Effector memory CD8-positive, alpha-beta T cell (primary cell): ENCODE measurements around the gene SZT2.
"Not testable (repeated sequence)": the region's sequence is repeated elsewhere in the genome, so short reads cannot be mapped to it uniquely, and the experiment has no call there.

Experiments used
- ATAC-seq: fragments of 150-1000 bp; cut with Tn5 transposase; replicated peaks from 2 replicates; pipeline ENCODE4 v1.10.0; 2021; ENCODE audit warnings: mild to moderate bottlenecking, moderate library complexity
- DNase-seq, 3 experiments: peaks; one replicate each; pipeline ENCODE4 v3.0.0; 2021
- H3K27ac Mint-ChIP-seq, 2 donors: one replicate each; pipeline ENCODE4 v1.8.0; 2022; ENCODE audit warnings: mild to moderate bottlenecking in 2 of 2, mixed read lengths in 2 of 2, moderate library complexity in 2 of 2
- H3K27me3 Mint-ChIP-seq, 2 donors: one replicate each; pipeline ENCODE4 v1.8.0; 2022; ENCODE audit warnings: mixed read lengths in 2 of 2
- H3K36me3 Mint-ChIP-seq: one replicate; pipeline ENCODE4 v1.8.0; 2022; ENCODE audit warnings: mild to moderate bottlenecking, moderate library complexity, mixed read lengths; ENCODE audit not compliant: insufficient read depth
- H3K4me1 Mint-ChIP-seq, 2 donors: one replicate each; pipeline ENCODE4 v1.8.0; 2022; ENCODE audit warnings: low read depth in 2 of 2, mixed read lengths in 2 of 2
- H3K4me3 Mint-ChIP-seq, 2 donors: one replicate each; pipeline ENCODE4 v1.8.0; 2022; ENCODE audit warnings: mild to moderate bottlenecking in 2 of 2, mixed read lengths in 2 of 2, moderate library complexity in 2 of 2
- H3K9me3 Mint-ChIP-seq, 2 donors: one replicate each; pipeline ENCODE4 v1.8.0; 2022; ENCODE audit warnings: mixed read lengths in 2 of 2

Gene SZT2

DNA sequence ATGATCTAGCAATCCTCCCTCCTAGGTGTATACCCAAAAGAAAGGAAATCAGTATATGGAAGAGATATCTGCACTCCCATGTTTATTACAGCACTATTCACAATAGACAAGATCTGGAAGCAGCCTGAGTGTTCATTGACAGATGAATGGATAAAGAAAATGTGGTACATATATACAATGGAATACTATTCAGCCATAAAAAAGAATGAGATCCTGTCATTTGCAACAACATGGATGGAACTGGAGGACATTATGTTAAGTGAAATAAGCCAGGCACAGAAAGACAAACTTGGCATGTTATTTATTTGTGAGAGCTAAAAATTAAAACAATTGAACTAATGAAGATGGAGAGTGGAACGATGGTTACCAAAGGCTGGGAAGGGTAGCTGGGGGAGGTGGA, 23.7 kb downstream of the SZT2 start:
- not testable (repeated sequence) for ATAC-seq, H3K4me1 Mint-ChIP-seq, DNase-seq, H3K9me3 Mint-ChIP-seq, H3K4me3 Mint-ChIP-seq, H3K27me3 Mint-ChIP-seq, H3K27ac Mint-ChIP-seq, H3K36me3 Mint-ChIP-seq

DNA sequence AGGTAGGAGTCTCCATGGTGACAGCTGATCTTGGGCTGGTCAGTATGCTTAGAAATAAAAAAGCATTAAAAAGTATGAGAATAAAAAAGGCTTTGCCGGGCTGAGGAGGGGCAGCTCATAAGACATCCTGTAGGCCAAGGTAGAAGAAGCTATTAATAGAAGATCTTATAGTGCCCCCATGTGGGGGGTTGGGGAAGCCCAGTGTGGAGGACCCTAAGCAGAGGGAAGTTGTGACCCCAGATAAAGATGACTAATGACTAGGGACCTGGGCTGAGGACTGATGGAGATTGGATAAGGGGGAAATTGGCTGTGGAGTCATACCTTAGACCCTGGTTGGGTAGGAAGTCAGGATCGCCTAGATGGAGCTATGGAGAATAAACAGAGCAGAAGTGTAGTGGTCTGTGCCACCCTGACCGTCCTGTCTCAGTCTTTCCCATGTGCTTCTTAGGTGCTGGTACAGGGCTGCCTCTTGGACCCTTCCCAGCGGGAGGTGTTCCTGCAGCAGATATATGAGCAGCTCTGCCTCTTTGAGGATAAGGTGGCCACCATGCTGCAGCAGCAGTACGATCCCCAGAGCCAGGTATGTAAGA, 25.0 kb downstream of the SZT2 start:
- ATAC-seq (peak; percentile 82), DNase-seq (peak; percentile 55 to 66 (median 61))
- Mint-ChIP-seq H3K9me3 (no peaks in the 10 kb centered on the region), H3K4me3 (no peak overlapping the region), H3K27me3 (no peaks in the 10 kb centered on the region), H3K36me3 (peaks cover 4% of the 10 kb centered on the region), H3K4me1 (peaks cover 0 to 4% of the 10 kb centered on the region in 2 donors), H3K27ac (peak overlapping the region; percentile 5 to 44)

DNA sequence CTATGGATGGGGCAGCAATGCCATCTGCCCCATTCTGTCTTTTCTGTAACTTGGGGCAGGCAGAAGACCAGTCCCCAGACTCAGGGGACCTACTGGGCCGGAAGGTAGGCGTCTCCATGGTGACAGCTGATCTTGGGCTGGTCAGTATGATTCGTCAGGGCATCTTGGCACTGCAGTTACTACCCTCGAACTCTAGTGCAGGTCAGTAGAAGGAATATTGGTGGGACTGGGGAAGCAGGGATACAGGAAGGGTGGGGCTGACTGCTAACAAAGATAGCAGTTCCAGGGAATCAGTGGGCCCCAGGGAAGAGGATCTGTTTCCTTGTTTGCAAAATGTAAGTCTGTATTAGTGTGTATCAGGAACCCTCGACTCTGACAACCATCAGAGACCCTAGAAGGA, 26.2 kb downstream of the SZT2 start:
- no peak for DNase-seq
- H3K4me1 Mint-ChIP-seq = peaks cover 0 to 4% of the 10 kb centered on the region in 2 donors
- no peak overlapping the region for H3K27ac Mint-ChIP-seq
- peaks cover 3% of the 10 kb centered on the region for H3K36me3 Mint-ChIP-seq
- no peaks in the 10 kb centered on the region for H3K27me3 Mint-ChIP-seq
- H3K9me3 Mint-ChIP-seq = no peaks in the 10 kb centered on the region
- ATAC-seq = no peak
- H3K4me3 Mint-ChIP-seq = no peak overlapping the region

DNA sequence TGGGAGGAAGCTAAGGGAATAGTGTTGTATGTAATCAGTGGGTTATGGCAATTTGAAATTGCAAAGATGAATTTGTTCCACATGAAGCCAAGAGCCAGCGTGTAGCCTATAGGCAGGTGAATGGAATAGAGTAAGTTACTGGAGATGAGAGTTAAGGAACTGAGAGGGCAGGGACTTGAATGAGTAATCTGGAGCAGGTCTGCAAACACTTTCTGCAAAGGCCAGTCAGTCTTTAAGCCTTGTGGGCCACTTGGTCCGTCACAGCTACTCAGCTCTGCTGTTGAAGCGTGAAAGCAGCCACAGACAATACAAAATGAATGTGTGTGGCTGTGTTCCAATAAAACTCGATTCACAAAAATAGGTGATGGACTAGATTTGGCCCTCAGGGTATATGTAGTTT, 29.2 kb downstream of the SZT2 start:
- H3K9me3 Mint-ChIP-seq = no peaks in the 10 kb centered on the region
- H3K4me3 Mint-ChIP-seq = no peak overlapping the region
- H3K27me3 Mint-ChIP-seq = no peaks in the 10 kb centered on the region
- ATAC-seq = no peak
- no peak for DNase-seq
- H3K4me1 Mint-ChIP-seq = peaks cover 4 to 11% of the 10 kb centered on the region in 2 donors
- peaks cover 13% of the 10 kb centered on the region for H3K36me3 Mint-ChIP-seq
- no peak overlapping the region for H3K27ac Mint-ChIP-seq

DNA sequence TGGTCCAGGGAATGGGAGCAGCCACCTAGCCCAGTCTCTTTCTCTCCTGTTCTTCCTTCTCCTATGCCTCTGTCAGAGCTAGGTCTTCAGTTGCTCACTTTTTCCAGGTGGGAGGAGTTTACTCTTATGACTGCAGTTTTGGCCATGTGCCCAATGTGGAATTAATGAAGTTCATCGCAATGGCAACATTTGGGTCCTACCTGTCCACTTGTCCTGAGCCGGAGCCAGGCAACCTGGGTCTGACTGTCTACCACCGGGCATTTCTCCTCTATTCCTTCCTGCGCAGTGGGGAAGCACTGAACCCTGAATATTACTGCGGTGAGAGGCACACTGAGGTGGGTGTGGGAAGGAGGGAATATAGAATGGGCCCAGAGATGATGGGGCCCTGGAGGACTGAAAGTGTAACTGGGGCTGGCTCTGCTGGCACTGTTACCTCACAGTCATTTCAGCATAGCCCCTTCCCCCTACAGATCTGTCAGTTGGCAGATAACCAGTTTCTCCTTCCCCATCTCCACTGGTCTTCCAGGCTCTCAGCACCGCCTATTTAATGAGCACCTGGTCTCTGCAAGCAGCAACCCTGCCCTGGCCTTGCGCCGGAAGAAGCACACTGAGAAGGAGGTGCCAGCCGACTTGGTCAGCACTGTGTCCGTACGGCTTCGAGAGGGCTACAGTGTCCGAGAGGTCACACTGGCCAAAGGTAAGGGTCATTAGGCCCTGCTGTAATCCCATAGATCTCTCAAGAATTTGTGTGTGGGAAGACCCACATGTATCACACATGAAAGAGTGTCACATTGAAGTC, 30.1 kb downstream of the SZT2 start:
- peaks cover under 1 to 13% of the 10 kb centered on the region in 2 donors for H3K4me1 Mint-ChIP-seq
- no peak overlapping the region for H3K27ac Mint-ChIP-seq
- H3K27me3 Mint-ChIP-seq = no peaks in the 10 kb centered on the region
- DNase-seq = no peak
- no peak overlapping the region for H3K4me3 Mint-ChIP-seq
- ATAC-seq = no peak
- peaks cover 16% of the 10 kb centered on the region for H3K36me3 Mint-ChIP-seq
- H3K9me3 Mint-ChIP-seq = no peaks in the 10 kb centered on the region

DNA sequence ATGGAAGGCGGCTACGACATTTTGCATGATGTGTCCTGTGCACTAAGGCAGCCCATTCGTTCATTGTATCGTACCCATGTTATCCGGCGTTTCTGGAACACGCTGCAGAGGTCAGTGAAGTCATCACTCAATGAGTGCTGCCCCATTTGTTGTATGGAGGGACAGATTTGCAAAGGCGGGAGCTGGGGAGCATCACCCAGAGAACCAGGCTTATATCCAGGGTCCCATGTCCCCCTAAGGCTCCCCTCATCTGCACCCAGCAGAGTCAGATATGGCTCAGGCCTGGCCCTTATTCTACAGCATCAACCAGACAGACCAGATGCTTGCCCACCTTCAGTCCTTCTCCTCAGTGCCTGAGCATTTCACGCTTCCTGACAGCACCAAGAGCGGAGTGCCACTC, 31.2 kb downstream of the SZT2 start:
- Mint-ChIP-seq H3K4me3 (no peak overlapping the region), H3K36me3 (peaks cover 20% of the 10 kb centered on the region), H3K27me3 (no peaks in the 10 kb centered on the region), H3K27ac (no peak overlapping the region), H3K4me1 (peaks cover 0 to 13% of the 10 kb centered on the region in 2 donors), H3K9me3 (no peaks in the 10 kb centered on the region)
- ATAC-seq (no peak), DNase-seq (no peak)

DNA sequence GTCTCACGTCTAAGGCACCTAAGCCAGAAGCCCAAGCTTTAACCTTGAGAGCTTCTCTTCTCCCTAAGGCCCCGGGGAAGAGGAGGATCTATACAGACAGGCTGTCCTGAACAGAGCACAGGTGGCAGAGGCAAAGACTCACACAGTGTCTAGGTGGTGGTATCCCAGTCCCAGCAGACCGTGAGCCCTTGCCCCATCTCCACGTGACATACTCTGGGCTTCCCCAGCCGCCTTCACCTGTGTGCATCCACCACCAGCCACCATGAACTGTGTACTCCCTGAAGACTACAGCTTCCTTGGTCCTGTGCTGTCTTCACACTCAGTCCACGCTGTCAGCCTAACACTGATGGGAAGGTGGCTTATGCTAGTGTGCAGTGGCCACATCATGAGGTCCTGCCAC, 31.7 kb downstream of the SZT2 start:
- ATAC-seq (no peak), DNase-seq (no peak)
- Mint-ChIP-seq H3K9me3 (no peaks in the 10 kb centered on the region), H3K36me3 (peaks cover 22% of the 10 kb centered on the region), H3K27ac (no peak overlapping the region), H3K4me1 (peaks cover 0 to 13% of the 10 kb centered on the region in 2 donors), H3K27me3 (no peaks in the 10 kb centered on the region), H3K4me3 (no peak overlapping the region)

DNA sequence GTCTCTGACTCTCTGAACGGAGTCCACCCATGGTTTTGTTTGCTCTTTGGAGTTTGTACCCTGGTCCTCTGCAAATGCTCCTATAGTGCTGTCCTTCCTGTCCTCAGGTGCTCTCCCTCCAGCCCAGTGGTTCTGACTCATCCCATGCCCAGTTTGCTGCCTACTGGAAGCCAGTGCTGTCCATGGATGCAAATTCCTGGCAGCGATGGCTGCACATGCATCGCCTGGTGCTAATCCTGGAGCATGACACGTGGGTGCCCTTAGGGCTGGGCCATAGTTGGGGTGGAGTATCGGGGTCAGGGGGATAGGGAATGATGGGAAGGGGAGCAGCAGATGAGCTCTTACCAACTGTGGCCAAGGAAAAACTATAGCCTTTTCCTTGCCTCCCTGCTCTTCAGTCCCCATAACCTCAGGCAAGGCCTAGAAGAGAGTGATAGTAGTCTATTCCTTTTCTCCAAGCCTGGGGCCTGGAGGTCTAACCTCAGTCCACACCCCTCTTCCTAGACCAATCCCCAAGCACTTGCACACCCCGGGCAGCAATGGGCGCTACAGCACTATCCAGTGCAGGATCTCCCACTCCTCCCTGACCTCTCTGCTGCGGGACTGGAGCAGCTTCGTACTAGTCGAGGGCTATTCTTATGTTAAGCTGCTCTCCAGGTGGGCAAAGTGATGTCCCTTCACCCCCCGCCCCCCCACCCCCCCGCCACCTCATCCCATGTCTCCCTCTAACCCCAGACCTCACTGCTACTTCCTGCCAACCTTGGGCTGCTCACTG, 32.5 kb downstream of the SZT2 start:
- ATAC-seq (no peak), DNase-seq (no peak)
- Mint-ChIP-seq H3K27me3 (no peaks in the 10 kb centered on the region), H3K4me3 (no peak overlapping the region), H3K27ac (peak overlapping the region in 1 of 2 donors; percentile 91), H3K36me3 (peaks cover 29% of the 10 kb centered on the region), H3K9me3 (no peaks in the 10 kb centered on the region), H3K4me1 (peaks cover 0 to 13% of the 10 kb centered on the region in 2 donors)

DNA sequence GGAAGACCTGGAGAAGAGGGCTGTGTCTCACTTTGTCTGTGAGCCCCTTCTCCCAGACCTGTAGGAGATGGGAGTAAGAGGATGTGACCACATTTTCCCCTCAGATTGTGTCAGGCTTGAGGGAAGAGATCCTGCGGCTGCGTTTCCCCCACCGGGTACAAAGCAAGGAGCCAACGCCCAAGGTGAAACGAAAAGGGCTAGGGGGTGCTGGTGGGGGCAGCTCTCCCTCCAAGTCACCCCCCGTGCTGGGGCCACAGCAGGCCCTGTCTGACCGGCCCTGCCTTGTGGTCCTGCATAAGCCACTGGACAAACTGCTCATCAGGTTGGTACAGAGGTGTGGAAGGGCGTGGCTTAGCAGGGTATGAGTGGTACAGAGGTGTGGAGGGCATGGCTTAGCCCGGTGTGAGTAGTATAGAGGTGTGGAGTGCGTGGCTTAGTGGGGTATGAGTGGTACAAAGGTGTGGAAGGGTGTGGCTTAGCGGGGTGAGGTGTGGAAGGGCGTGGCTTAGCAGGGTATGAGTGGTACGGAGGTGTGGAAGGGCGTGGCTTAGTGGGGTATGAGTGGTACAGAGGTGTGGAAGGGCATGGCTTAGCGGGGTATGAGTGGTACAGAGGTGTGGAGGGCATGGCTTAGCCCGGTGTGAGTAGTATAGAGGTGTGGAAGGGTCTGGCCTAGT, 33.4 kb downstream of the SZT2 start:
- H3K4me1 Mint-ChIP-seq = peaks cover 0 to 13% of the 10 kb centered on the region in 2 donors
- H3K36me3 Mint-ChIP-seq = peaks cover 37% of the 10 kb centered on the region
- no peak overlapping the region for H3K4me3 Mint-ChIP-seq
- DNase-seq = no peak
- H3K27me3 Mint-ChIP-seq = no peaks in the 10 kb centered on the region
- peak; percentile 14 for ATAC-seq
- H3K9me3 Mint-ChIP-seq = no peaks in the 10 kb centered on the region
- peak overlapping the region; percentile 41 to 91 for H3K27ac Mint-ChIP-seq

DNA sequence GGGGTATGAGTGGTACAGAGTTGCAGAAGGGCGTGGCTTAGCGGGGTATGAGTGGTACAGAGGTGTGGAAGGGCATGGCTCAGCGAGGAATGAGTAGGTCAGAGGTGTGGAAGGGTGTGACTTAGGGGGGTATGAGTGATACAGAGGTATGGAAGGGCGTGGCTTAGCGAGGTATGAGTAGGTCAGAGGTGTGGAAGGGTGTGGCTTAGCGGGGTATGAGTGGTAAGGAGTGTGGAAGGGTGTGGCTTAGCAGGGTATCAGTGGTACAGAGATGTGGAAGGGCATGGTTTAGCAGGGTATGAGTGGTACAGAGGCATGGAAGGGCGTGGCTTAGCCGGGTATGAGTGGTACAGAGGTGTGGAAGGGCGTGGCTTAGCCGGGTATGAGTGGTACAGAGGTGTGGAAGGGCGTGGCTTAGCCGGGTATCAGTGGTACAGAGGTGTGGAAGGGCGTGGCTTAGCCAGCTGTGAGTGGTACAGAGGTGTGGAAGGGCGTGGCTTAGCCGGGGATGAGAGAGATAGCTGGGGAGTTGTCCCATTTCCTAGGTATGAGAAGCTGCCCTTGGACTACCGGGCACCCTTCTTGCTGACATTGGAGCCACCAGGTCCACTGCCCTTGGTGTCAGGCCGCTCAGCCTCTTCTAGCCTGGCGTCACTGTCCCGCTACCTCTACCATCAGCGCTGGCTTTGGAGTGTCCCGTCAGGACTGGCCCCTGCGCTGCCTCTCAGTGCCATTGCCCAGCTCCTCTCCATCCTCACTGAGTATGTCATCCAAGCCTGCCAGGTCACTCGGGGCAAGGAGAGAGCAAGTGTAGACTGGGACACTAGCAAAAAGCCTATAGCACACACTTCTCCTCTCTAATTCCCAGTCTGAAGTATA, 34.2 kb downstream of the SZT2 start:
- H3K9me3 Mint-ChIP-seq = no peaks in the 10 kb centered on the region
- H3K4me1 Mint-ChIP-seq = peaks cover 0 to 13% of the 10 kb centered on the region in 2 donors
- H3K4me3 Mint-ChIP-seq = no peak overlapping the region
- H3K36me3 Mint-ChIP-seq = peaks cover 40% of the 10 kb centered on the region
- ATAC-seq (peak; percentile 29), DNase-seq (no peak)
- H3K27me3 Mint-ChIP-seq = no peaks in the 10 kb centered on the region
- H3K27ac Mint-ChIP-seq = peak overlapping the region; percentile 41 to 91

DNA sequence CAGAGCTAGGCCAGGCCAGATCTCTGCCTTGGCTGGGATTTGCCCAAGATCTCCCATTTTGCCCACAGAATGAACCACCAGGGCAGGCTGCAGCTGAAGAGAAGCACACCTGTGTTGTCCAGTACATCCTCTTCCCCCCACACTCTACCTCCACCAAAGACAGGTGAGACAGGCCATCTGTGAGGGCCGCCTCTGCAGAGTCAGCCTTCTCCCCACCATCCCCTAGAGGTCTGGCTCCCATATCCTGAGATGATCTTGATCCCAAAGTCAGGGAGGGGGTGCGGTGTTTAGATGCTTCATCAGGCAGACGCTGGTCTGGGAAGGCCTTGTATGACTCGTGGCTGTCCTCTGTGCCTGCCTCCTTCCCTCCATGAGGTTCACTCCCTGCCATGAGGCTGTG, 35.3 kb downstream of the SZT2 start:
- Mint-ChIP-seq H3K27me3 (no peaks in the 10 kb centered on the region), H3K9me3 (no peaks in the 10 kb centered on the region), H3K27ac (no peak overlapping the region), H3K4me3 (no peak overlapping the region), H3K36me3 (peaks cover 48% of the 10 kb centered on the region), H3K4me1 (peaks cover 0 to 13% of the 10 kb centered on the region in 2 donors)
- no peak for DNase-seq
- ATAC-seq = no peak

DNA sequence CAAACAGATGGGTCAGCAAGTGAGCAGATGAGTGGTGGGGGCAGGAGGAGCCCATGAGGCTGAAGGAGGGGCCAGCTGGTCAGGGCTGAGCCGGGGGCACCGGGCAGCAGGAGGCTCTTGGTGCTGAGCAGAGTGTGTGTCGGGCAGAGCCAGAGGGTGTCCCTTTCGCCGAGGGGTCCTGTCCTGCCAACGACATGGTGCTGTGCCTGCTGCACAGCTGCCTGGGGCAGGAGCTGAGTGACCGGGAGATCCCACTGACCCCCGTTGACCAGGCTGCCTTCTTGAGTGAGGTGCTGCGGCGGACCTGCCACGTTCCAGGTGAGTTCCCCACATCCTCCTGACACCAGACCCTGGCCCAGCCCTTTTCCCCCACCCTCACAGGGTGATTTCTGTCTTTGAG, 36.5 kb downstream of the SZT2 start:
- no peaks in the 10 kb centered on the region for H3K27me3 Mint-ChIP-seq
- H3K9me3 Mint-ChIP-seq = no peaks in the 10 kb centered on the region
- peaks cover 48% of the 10 kb centered on the region for H3K36me3 Mint-ChIP-seq
- DNase-seq (no peak), ATAC-seq (no peak)
- no peak overlapping the region for H3K27ac Mint-ChIP-seq
- peaks cover 0 to 13% of the 10 kb centered on the region in 2 donors for H3K4me1 Mint-ChIP-seq
- no peak overlapping the region for H3K4me3 Mint-ChIP-seq
